Measurements from ENCODE around the gene MRS2.
A peak's percentile ranks its signal among the peaks of the same experiment; 100 is the strongest.

The MRS2 gene

GRCh38 chr6:24430086-24430485 lies 27.4 kb downstream of the MRS2 start:
- no peak for DNase-seq

DNA sequence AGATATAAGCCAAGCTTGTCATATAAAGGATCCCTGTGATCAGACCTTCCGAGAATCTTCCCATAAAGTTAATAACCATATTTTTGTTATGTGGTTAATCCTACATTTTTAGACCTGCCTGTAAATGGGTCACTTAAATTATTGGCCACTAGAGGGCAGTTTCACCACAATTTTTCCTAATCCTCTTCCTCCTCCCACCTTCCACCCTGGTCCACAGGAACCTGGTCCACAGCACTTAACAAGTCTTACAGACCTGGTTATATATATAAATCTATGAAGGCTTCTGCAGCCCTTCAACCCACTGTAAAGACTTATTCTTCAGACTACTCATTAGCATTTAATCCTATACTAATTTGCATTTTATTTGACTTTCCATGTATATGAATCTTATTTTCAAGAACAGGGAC lies 28.3 kb downstream of the MRS2 start:
- peak; percentile 60 to 72 (median 62) for DNase-seq

- no peak for DNase-seq
These were observed 29.9 kb downstream of the MRS2 start for GRCh38 chr6:24432611-24433010.

GRCh38 chr6:24436979-24437378 lies 34.2 kb downstream of the MRS2 start:
- no peak for DNase-seq

DNA sequence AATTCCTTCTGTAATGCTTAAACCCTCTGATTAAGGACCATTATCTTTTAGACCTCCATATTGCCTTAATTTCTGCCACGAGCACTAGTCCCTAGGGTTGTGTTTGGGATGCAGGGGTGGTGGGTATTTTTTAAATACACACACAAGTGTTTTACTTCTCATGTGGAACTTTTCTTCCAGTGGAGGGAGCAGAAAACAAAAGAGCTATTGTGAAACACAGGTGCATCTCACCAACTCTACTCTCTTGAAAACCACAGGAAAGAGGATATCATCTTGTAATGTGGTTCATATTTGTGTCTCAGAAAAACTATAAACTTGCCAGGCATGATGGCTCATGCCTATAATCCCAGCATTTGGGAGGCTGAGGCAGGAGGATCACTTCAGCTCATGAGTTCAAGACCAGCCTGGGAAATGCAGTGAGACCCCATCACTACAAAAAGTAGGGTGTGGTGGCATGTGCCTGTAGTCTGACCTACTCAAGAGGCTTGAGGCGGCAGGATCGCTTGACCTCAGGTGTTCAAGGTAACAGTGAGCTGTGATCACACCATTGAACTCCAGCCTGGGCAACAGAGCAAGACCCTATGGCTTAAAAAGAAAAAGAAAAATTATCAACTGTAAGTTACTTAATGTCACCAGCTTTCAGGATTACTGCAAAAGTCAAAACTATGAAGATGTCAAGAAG lies 37.3 kb downstream of the MRS2 start:
- DNase-seq, result no peak

- DNase-seq, result no peak
These were observed 38.3 kb downstream of the MRS2 start for GRCh38 chr6:24440897-24441598.

- no peak for DNase-seq
These were observed 38.8 kb downstream of the MRS2 start for GRCh38 chr6:24441599-24441904.

GRCh38 chr6:24444588-24444987 lies 41.9 kb downstream of the MRS2 start:
- DNase-seq, result no peak

- no peak for DNase-seq
These were observed 43.0 kb downstream of the MRS2 start for GRCh38 chr6:24445704-24446103.

GRCh38 chr6:24446670-24447069 lies 43.9 kb downstream of the MRS2 start:
- no peak for DNase-seq

DNA sequence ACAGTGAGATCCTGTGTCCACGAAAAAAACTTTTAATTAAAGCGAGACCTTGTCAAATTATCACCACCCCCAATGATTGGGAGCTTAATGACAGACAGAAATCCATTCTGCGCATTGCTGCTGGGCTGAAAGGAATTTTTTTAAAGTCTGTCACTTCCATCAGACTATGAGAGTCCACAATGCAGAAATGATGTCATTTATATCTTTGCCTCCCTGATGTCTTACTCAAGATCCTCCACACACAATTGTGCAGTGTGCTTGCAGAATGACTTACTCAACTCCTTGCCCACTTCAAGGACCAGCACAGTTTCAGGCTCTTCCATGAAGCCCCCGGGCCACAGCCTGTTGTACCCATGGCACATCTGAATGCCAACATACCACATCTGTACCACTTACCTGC lies 45.7 kb downstream of the MRS2 start:
- DNase-seq, result no peak

DNA sequence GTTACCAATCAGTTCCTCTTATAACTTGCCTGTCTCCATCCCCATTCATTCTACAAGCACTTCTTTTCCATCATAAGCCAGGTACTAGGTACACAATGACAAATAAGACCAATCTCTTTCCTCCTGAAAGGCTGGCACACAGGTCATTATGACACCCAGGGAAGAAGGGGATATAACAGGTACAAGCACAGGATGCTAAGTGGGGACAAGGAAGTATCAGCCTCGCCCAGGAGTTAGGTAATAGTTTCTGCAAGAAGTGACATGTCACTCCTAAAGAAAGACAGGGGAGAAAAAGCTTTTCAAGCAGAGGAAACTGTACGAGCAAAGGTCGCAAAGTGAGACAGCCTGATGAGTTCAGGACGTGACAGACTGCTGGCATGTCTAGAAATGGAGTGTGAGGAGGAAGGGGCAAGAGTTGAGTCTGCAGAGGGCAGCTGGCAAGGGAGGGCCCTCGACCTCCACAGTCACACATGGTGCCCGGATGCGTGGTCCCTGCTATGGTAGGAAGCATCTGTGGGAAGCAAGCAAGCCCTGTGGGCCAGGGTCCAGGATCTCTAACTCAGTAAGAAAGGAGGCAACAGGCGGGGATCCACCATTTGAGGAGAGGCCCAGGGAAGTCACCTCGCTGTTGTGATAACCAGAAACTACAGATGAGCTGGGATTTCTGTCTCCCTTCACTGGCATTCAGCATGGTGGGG lies 46.2 kb downstream of the MRS2 start:
- DNase-seq, result no peak

GRCh38 chr6:24451581-24452388 lies 49.0 kb downstream of the MRS2 start:
- DNase-seq, result no peak

DNA sequence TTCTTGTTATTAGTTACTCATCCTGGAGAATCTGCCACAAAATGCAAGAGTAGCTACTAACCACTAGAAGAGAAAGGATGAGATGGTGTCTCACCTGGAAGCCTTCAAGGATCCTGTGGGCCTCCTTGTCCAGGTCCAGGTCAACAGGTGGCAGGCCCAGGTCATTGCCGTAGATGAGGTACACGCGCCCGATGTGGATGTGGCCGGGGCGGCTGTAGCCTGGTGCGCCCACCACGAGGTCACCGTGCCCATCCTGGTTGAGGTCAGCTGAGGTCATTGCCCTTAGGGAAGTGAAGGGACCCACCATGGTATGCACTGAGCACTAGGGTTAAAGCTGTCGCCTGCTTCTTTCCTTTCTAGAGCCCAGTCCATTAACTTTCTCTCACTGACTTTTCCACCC lies 51.2 kb downstream of the MRS2 start:
- no peak for DNase-seq

DNA sequence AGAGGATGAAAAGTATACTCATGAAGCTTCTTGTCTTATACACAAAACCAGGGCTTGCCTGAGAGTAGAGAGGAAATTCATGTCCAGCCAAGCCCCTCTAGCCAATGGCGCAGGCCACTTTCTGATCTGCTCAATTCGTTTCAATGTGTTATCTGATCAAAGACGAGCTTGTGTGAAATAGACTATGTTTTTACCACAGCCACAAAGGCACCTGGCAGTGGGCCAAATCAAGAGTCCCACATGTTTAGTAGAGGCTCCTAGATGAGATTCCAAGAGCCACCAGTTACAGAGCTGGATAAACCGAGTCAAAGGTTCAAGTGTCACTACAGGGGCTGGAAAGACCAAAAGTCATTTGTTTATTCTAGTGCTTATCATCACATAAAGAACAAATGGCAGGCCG lies 51.7 kb downstream of the MRS2 start:
- no peak for DNase-seq

DNA sequence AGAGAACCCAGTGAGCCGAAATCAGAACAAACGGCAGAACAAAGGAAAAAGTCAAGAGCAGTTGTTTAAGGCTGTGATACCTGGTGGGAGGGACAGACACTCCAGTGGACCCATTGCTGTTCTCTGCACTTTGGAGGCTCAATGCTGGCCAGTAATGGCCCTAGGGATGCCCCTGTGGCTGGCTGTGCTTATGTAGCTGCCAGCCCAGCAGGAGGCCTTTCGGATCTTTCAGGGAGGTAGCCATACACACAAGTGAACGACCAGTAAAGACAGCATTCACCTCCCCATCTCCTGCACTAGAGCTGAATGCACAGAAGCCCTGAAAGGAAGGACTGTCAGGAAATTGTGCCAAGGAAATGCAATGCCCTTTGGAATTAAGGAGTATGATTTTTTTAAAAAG lies 52.3 kb downstream of the MRS2 start:
- no peak for DNase-seq

- DNase-seq, result no peak
These were observed 55.4 kb downstream of the MRS2 start for GRCh38 chr6:24458134-24458533.

DNA sequence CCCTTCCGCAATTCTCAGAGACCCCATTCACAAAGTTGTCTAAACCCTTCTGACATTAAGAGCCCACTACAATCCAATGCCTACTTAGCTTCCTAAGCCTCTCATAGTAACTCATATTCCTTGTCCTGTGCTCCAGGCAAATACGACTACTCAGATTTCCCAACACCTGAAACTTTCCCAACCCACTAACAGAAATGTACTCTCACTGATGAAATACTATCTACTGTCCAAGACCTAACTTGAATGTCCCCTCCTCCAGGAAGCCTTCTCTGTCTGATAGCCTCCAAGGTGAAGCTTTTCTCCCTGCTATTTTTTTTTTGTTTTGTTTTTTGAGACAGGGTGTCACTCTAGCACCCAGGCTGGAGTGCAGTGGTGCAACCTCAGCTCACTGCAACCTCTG lies 56.2 kb downstream of the MRS2 start:
- DNase-seq, result no peak

DNA sequence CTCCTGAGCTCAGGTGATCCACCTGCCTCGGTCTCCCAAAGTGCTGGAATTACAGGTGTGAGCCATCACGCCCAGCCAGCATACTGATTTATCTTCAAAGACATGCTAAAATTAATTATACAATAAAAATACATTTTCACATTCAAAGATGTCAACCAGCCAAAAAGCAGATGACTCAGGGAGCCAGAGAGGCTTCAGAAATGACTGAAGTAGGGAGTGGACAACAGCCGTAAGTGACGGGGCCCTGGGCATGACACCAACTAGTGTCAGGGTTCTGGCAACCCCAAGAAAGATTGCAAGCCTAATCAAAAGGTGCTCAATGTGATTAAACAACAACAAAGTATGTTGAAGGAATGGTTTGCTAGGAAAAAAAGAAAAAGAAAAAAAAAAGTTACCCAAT lies 58.2 kb downstream of the MRS2 start:
- no peak for DNase-seq

GRCh38 chr6:24464253-24465038 lies 61.7 kb downstream of the MRS2 start:
- DNase-seq, result no peak

- DNase-seq, result no peak
These were observed 67.1 kb downstream of the MRS2 start for GRCh38 chr6:24469811-24470210.

DNA sequence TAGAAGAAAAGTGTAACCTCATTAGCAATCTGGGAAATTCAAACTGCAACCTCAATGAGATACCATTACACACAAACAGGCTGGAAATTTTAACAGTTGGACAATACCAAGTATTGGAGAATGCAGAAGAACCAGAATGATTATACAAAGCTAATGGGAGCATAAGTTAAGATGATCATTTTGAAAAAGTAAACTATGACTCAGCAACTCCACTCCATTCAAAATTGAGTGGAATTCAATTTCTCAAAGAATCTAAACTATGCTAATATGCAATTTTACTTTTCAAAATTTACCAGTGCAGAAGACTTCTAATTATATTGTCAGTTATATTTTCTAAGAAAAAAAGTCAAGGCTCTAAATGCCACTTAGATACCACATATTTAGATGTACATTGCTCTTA lies 69.4 kb downstream of the MRS2 start:
- DNase-seq, result no peak

Measured in suppressor macrophage (primary cell).